Astrocyte (in vitro differentiated cells and primary cell): ENCODE results near the gene ENKUR. TPM values are rescaled to one million over a fixed set of nuclear protein-coding genes. Genes with fewer than 3 reads are reported as not detected.

Experiments
- DNase-seq: peaks from one replicate; pipeline ENCODE4 v3.0.0-alpha.2; 2010; ENCODE audit warnings: low read depth
- FAIRE-seq: peaks from 2 replicates; lab custom pipeline; 2011; peaks lifted over from hg19 to GRCh38; lab: Jason Lieb, UNC
- H2AFZ ChIP-seq: 2 replicates; pipeline ENCODE4 v1.6.0; 2012; ENCODE audit warnings: low read depth, low read length, inconsistent platforms
- H3K27ac ChIP-seq: 2 replicates; pipeline ENCODE4 v1.5.1; 2011; ENCODE audit warnings: low read depth, low read length, inconsistent platforms
- H3K27me3 ChIP-seq: 2 replicates; pipeline ENCODE4 v1.6.0; 2011; ENCODE audit warnings: low read length, inconsistent platforms; ENCODE audit not compliant: insufficient read depth
- H3K36me3 ChIP-seq: 2 replicates; pipeline ENCODE4 v1.5.1; 2011; ENCODE audit warnings: low read length, inconsistent platforms; ENCODE audit not compliant: insufficient read depth
- H3K4me1 ChIP-seq: 2 replicates; pipeline ENCODE4 v1.5.1; 2011; ENCODE audit warnings: low read length, inconsistent platforms; ENCODE audit not compliant: insufficient read depth
- H3K4me2 ChIP-seq: 2 replicates; pipeline ENCODE4 v1.6.0; 2012; ENCODE audit warnings: low read length, inconsistent platforms
- H3K4me3 ChIP-seq: 2 replicates; pipeline ENCODE4 v1.5.1; 2011; ENCODE audit warnings: low read depth, mild to moderate bottlenecking, low read length, inconsistent platforms; ENCODE audit not compliant: insufficient read depth
- H3K79me2 ChIP-seq: 2 replicates; pipeline ENCODE4 v1.6.0; 2012; ENCODE audit warnings: mild to moderate bottlenecking, low read length, inconsistent platforms; ENCODE audit not compliant: insufficient read depth
- H3K9ac ChIP-seq: 2 replicates; pipeline ENCODE4 v1.6.0; 2012; ENCODE audit warnings: mild to moderate bottlenecking, low read length, inconsistent platforms
- H3K9me3 ChIP-seq: 2 replicates; pipeline ENCODE4 v1.5.1; 2012; ENCODE audit warnings: low read depth, mild to moderate bottlenecking, low read length, inconsistent platforms; ENCODE audit not compliant: insufficient read depth
- H4K20me1 ChIP-seq: 2 replicates; pipeline ENCODE4 v1.6.0; 2012; ENCODE audit warnings: low read length, inconsistent platforms; ENCODE audit not compliant: insufficient read depth
- H3K27ac Mint-ChIP-seq: one replicate; pipeline ENCODE4 v1.8.0; 2021; ENCODE audit warnings: mild to moderate bottlenecking, mixed read lengths; ENCODE audit not compliant: unreplicated experiment
- H3K27me3 Mint-ChIP-seq: one replicate; pipeline ENCODE4 v1.8.0; 2021; ENCODE audit warnings: low read depth, mixed read lengths; ENCODE audit not compliant: unreplicated experiment
- H3K36me3 Mint-ChIP-seq: one replicate; pipeline ENCODE4 v1.8.0; 2021; ENCODE audit warnings: low read depth, mixed read lengths; ENCODE audit not compliant: unreplicated experiment
- H3K4me1 Mint-ChIP-seq: one replicate; pipeline ENCODE4 v1.8.0; 2021; ENCODE audit warnings: low read depth, mixed read lengths; ENCODE audit not compliant: unreplicated experiment
- H3K4me3 Mint-ChIP-seq: one replicate; pipeline ENCODE4 v1.8.0; 2021; ENCODE audit warnings: mild to moderate bottlenecking, moderate library complexity, mixed read lengths; ENCODE audit not compliant: unreplicated experiment
- H3K9me3 Mint-ChIP-seq: one replicate; pipeline ENCODE4 v1.8.0; 2021; ENCODE audit warnings: mild to moderate bottlenecking, mixed read lengths; ENCODE audit not compliant: unreplicated experiment
- CTCF ChIP-seq: IDR thresholded peaks from 2 replicates; pipeline ENCODE4 v1.5.1; 2011; ENCODE audit warnings: low read depth, mild to moderate bottlenecking, inconsistent platforms, low read length, moderate library complexity; ENCODE audit not compliant: insufficient read depth
- EZH2 ChIP-seq: IDR thresholded peaks from 2 replicates; pipeline ENCODE4 v1.6.1; 2012; ENCODE audit warnings: mild to moderate bottlenecking, low read length, inconsistent platforms; ENCODE audit not compliant: insufficient read depth
- total RNA-seq: library from RNA; stranded (reverse); gene quantifications from 2 replicates; pipeline ENCODE4 v1.2.1, GENCODE V29; 2021

ENKUR gene
- total RNA-seq, 1 donor from 2014 or later = 0.34 TPM

- DNase-seq (no peak), FAIRE-seq (no peak)
- Histone ChIP-seq H3K79me2 (no peaks in the 10 kb centered on the region), H3K36me3 (no peaks in the 10 kb centered on the region), H3K4me3 (no peak overlapping the region), H3K4me2 (no peak overlapping the region), H3K27me3 (no peaks in the 10 kb centered on the region), H3K9me3 (no peaks in the 10 kb centered on the region), H3K9ac (no peak overlapping the region), H3K27ac (no peak overlapping the region), H3K4me1 (no peaks in the 10 kb centered on the region), H4K20me1 (no peaks in the 10 kb centered on the region), H2AFZ (no peak overlapping the region)
- TF ChIP-seq EZH2 = no peak
- no peak for TF ChIP-seq CTCF
- H3K27me3 Mint-ChIP-seq = peaks cover 7% of the 10 kb centered on the region
- no peak overlapping the region for H3K4me3 Mint-ChIP-seq
- H3K9me3 Mint-ChIP-seq = no peaks in the 10 kb centered on the region
- no peaks in the 10 kb centered on the region for H3K36me3 Mint-ChIP-seq
- H3K27ac Mint-ChIP-seq = no peak overlapping the region
- H3K4me1 Mint-ChIP-seq = peaks cover 2% of the 10 kb centered on the region
Observed at GRCh38 chr10:24988831-24989640, 26.9 kb downstream of the ENKUR start.

GRCh38 chr10:24984906-24985305, 31.1 kb downstream of the ENKUR start:
- no peaks in the 10 kb centered on the region for H3K36me3 ChIP-seq
- H4K20me1 ChIP-seq = no peaks in the 10 kb centered on the region
- no peak for DNase-seq
- Mint-ChIP-seq H3K9me3 (peaks cover 3% of the 10 kb centered on the region), H3K27ac (no peak overlapping the region), H3K4me1 (peaks cover 2% of the 10 kb centered on the region), H3K27me3 (peaks cover 4% of the 10 kb centered on the region), H3K36me3 (no peaks in the 10 kb centered on the region), H3K4me3 (no peak overlapping the region)
- H3K9me3 ChIP-seq = no peaks in the 10 kb centered on the region
- H3K4me3 ChIP-seq = no peak overlapping the region
- no peaks in the 10 kb centered on the region for H3K4me1 ChIP-seq
- TF ChIP-seq EZH2 (no peak), CTCF (no peak)
- no peak overlapping the region for H3K4me2 ChIP-seq
- H3K9ac ChIP-seq = no peak overlapping the region
- no peaks in the 10 kb centered on the region for H3K79me2 ChIP-seq
- no peak overlapping the region for H2AFZ ChIP-seq
- no peak for FAIRE-seq
- no peaks in the 10 kb centered on the region for H3K27me3 ChIP-seq
- no peak overlapping the region for H3K27ac ChIP-seq

GRCh38 chr10:24983946-24984345, 32.0 kb downstream of the ENKUR start:
- H3K36me3 ChIP-seq = no peaks in the 10 kb centered on the region
- DNase-seq (no peak), FAIRE-seq (peak; percentile 17)
- Mint-ChIP-seq H3K4me1 (peaks cover 2% of the 10 kb centered on the region), H3K9me3 (peaks cover 3% of the 10 kb centered on the region), H3K27ac (no peak overlapping the region), H3K36me3 (no peaks in the 10 kb centered on the region), H3K4me3 (no peak overlapping the region), H3K27me3 (peaks cover 6% of the 10 kb centered on the region)
- H3K79me2 ChIP-seq = no peaks in the 10 kb centered on the region
- no peak overlapping the region for H3K9ac ChIP-seq
- H4K20me1 ChIP-seq = no peaks in the 10 kb centered on the region
- H3K4me2 ChIP-seq = no peak overlapping the region
- no peak overlapping the region for H2AFZ ChIP-seq
- no peaks in the 10 kb centered on the region for H3K9me3 ChIP-seq
- no peak overlapping the region for H3K4me3 ChIP-seq
- no peak for TF ChIP-seq CTCF
- TF ChIP-seq EZH2 = no peak
- H3K27ac ChIP-seq = no peak overlapping the region
- no peaks in the 10 kb centered on the region for H3K27me3 ChIP-seq
- H3K4me1 ChIP-seq = no peaks in the 10 kb centered on the region
